GM19328 (cell line): ENCODE data around the gene OSBPL6.

Experiments used
- ATAC-seq: cut with Tn5 transposase; IDR thresholded peaks from one replicate; pipeline ENCODE4 v1.9.1; 2021; ENCODE audit warnings: mild to moderate bottlenecking, moderate library complexity; ENCODE audit not compliant: unreplicated experiment

OSBPL6 gene

GRCh38 chr2:178269438-178270224 is 75.3 kb downstream of the OSBPL6 start:
- no peak for ATAC-seq

- no peak for ATAC-seq
These were observed 76.0 kb downstream of the OSBPL6 start for GRCh38 chr2:178270338-178270737.

- ATAC-seq, result no peak
These were observed 76.8 kb downstream of the OSBPL6 start for GRCh38 chr2:178271094-178271493.

- ATAC-seq, result no peak
These were observed 77.5 kb downstream of the OSBPL6 start for GRCh38 chr2:178271629-178272333.

GRCh38 chr2:178273787-178274360 is 79.6 kb downstream of the OSBPL6 start:
- no peak for ATAC-seq

- ATAC-seq, result no peak
These were observed 81.3 kb downstream of the OSBPL6 start for GRCh38 chr2:178275600-178275999.

GRCh38 chr2:178277741-178278197 is 83.5 kb downstream of the OSBPL6 start:
- ATAC-seq, result no peak

- ATAC-seq, result no peak
These were observed 84.8 kb downstream of the OSBPL6 start for GRCh38 chr2:178279142-178279541.

GRCh38 chr2:178279636-178280035 is 85.3 kb downstream of the OSBPL6 start:
- no peak for ATAC-seq

- ATAC-seq, result peak; percentile 87
These were observed 86.0 kb downstream of the OSBPL6 start for GRCh38 chr2:178280244-178280852.

GRCh38 chr2:178282075-178282815 is 87.9 kb downstream of the OSBPL6 start:
- no peak for ATAC-seq

- no peak for ATAC-seq
These were observed 89.1 kb downstream of the OSBPL6 start for GRCh38 chr2:178283341-178283918.

GRCh38 chr2:178284613-178285286 is 90.4 kb downstream of the OSBPL6 start:
- ATAC-seq, result no peak

GRCh38 chr2:178285287-178285615 is 90.9 kb downstream of the OSBPL6 start:
- no peak for ATAC-seq

GRCh38 chr2:178286636-178287035 is 92.3 kb downstream of the OSBPL6 start:
- no peak for ATAC-seq

- ATAC-seq, result no peak
These were observed 93.5 kb downstream of the OSBPL6 start for GRCh38 chr2:178287652-178288344.

- no peak for ATAC-seq
These were observed 97.4 kb downstream of the OSBPL6 start for GRCh38 chr2:178291703-178292102.

- no peak for ATAC-seq
These were observed 98.3 kb downstream of the OSBPL6 start for GRCh38 chr2:178292586-178292985.

GRCh38 chr2:178295115-178295514 is 100.8 kb downstream of the OSBPL6 start:
- ATAC-seq, result no peak
